GM18858 (cell line): ENCODE data around the gene SDK2.
"Not testable (repeated sequence)": the region's sequence is repeated elsewhere in the genome, so short reads cannot be mapped to it uniquely, and the experiment has no call there.

ENCODE experiments used
- ATAC-seq: cut with Tn5 transposase; IDR thresholded peaks from one replicate; pipeline ENCODE4 v1.9.1; 2021; ENCODE audit not compliant: unreplicated experiment

Gene SDK2

DNA sequence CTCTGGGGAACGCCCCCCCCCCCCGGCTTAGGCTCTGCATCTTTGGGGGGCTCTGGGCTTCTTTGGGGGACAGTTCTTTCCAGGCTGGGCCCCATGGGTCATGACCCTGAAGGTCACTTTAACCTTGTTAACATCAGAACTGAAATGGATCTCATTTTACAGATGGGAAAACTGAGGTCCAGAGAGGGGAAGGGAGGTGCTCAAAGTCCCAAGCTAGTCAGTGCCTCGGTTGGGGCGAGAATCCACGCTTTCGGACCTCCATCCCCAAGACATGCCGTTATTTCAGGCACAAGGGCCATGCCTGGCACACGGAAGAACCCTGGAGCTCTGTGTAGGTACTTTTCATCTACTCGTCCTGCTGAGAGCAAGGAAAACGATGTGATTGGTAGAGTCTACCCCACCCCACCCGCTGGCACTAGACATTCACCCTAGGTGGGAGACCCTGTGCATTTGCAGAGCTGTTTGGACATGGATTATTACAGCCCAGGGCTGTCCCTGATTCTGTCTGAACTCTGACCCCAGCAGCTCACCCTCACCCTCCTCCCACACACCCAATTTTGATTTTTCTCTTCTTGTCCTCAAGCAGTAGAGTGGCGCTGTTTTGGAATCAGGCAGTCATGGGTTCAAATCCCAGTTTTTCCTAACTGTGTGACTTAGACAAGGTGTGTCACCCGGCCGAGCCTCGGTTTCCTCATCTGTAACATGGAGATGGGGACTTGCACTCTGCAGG, 177.4 kb downstream of the SDK2 start:
- no peak for ATAC-seq

DNA sequence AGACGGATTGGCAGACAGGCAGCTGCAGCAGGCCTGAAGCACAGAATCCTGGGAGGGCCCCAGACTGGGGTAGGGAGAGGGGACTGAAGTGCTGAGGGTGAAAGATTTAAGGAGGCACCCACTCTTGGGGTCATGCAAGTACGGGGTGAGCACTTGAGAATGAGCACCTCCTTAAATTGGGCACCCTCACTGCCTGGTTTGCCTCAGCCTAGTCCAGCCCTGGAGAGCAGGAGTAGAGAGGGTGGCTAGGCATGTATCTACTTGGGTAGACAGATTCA, 178.4 kb downstream of the SDK2 start:
- ATAC-seq: no peak

GRCh38 chr17:73465130-73465952, 178.9 kb downstream of the SDK2 start:
- ATAC-seq: no peak

GRCh38 chr17:73464447-73464846, 179.8 kb downstream of the SDK2 start:
- ATAC-seq: no peak

GRCh38 chr17:73463821-73464220, 180.4 kb downstream of the SDK2 start:
- no peak for ATAC-seq

- no peak for ATAC-seq
Observed at GRCh38 chr17:73462823-73463222, 181.4 kb downstream of the SDK2 start.

DNA sequence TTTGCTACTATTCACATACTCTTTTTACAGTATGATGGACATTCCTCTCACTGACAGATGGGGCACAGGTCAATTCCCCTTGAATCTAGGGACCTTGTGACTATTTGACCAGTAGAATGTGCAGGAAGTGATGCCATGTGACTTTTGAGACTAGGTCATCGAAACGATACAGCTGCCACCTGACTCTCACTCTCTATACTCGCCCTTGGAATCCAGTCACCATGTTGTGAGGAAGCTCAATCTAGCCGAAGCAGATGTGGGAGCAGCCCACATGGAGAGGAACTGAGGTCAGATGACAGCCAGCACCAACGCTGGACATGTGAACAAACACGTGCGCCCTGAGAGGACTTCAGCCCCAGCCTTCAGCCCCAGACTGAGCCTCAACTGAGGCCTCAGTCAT, 184.3 kb downstream of the SDK2 start:
- ATAC-seq: no peak

- no peak for ATAC-seq
Observed at GRCh38 chr17:73455767-73456166, 188.5 kb downstream of the SDK2 start.

GRCh38 chr17:73455050-73455687, 189.1 kb downstream of the SDK2 start:
- ATAC-seq: no peak

GRCh38 chr17:73453494-73453893, 190.8 kb downstream of the SDK2 start:
- ATAC-seq: not testable (repeated sequence)

- ATAC-seq: no peak
Observed at GRCh38 chr17:73453090-73453489, 191.2 kb downstream of the SDK2 start.

DNA sequence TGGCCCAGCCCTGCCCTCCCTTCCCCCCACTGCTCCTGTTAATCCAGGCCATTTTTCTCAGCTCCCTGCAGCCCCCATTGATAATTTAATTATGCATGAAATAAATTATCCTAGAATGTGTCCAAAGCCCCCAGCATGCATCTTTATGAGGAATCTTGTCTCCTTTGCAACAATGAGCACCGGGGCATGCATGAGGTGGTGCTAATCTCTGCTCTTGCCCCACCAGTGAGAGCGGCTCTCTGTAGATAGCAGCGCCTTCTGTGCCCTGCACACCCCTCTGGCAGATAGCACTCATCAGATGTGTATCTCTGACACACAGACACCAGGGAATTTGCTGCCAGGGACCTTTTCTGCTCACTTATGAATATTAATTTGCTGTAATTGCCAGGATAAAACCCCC, 192.2 kb downstream of the SDK2 start:
- no peak for ATAC-seq

DNA sequence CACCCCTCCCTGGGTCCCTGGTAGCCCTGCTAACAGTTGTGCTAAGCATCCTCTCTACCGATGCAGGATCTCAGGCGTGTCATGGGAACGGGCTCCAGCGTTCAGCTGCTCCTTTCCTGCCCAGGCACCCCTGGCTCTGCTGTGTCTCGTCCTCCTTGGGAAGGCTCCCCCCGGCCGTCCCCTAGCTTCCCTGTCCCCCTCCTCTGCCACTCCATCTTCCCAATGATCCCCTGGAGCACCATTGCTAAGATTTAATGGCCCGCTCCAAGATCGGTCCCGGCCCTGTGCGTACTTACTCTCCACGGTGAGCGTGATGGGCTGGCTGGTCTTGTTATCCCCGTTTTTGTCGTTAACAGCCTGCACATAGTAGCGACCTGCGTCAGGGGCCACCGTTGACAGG, 196.9 kb downstream of the SDK2 start:
- ATAC-seq: no peak

DNA sequence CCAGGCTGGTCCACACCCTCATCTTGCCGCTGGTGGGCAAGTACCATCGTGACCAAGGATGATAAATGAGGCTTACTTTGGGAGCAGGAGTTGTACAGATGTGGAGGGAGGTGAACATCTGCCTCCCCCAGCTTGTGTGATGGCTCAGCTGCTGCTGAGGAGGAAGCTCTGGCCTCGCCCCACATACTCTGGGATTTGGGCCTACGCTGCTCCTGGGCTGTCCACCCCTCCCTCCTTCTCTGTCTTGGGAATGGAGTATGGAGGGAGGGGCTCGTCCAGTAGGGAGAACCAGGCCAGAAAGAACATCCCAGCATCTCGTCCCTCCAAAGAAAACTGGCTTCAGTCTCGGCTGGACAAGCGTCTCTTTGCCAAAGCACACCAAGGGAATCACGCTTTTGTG, 197.6 kb downstream of the SDK2 start:
- ATAC-seq: no peak

DNA sequence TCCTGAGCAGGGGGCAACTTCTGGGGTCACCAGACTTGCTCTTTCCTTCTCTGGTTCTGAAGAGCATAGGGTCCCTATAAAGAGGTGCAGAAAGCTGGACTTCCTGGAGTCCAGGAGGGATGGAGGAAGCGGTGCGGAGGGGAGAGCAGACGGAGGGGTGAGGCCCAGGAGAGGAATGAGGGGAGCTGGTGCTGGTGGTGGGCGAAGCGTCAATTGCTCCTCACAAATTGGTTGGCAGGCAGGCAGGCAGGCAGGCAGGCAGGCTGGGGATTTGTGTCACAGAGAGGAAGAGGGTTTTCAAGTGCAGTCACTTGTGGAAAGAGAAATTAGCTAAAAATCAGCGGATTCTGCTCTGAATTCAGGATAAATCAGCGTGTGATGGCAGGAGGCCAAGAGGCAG, 198.8 kb downstream of the SDK2 start:
- ATAC-seq: no peak

- no peak for ATAC-seq
Observed at GRCh38 chr17:73444021-73444420, 200.2 kb downstream of the SDK2 start.

- no peak for ATAC-seq
Observed at GRCh38 chr17:73439597-73439996, 204.6 kb downstream of the SDK2 start.

- ATAC-seq: no peak
Observed at GRCh38 chr17:73437826-73438225, 206.4 kb downstream of the SDK2 start.

DNA sequence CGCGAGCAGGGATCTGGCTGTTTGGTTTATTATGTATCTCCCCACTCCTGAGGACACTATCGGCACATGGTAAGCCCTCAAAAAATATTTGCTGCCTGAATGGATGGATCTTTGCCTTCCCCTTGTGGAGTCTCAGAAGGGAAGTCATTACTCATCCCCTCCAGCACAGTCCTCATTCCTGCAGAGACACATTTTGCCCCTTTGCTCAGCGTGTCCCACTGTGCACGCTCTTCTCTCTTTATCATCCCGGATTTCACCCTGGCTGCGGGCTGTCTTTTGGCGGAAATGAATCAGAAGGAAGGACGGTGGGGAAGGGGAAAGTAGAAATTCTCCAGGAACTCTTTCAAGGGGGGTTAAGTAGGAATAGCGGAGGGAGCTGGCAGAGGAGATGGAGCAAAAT, 207.3 kb downstream of the SDK2 start:
- ATAC-seq: no peak

DNA sequence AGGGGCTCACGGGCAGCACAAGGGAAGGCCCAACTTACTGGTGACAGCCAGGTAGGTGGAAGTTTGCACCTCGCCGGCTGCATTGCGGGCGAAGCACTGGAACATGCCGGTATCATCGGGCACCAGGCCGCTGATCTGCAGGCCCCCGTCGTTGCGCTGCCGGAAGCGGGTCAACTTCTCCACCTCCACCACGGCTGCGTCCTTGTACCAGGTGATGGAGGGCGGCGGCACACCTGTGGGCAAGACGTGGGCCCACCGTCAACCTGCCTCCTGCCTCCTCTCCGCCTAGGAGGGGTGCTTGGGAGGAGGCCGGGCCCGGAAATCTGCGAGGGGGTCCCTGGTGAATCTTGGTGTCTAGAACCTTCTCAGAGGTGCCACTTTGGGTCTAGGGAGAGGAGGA, 208.8 kb downstream of the SDK2 start:
- ATAC-seq: no peak

- no peak for ATAC-seq
Observed at GRCh38 chr17:73434154-73434553, 210.1 kb downstream of the SDK2 start.

DNA sequence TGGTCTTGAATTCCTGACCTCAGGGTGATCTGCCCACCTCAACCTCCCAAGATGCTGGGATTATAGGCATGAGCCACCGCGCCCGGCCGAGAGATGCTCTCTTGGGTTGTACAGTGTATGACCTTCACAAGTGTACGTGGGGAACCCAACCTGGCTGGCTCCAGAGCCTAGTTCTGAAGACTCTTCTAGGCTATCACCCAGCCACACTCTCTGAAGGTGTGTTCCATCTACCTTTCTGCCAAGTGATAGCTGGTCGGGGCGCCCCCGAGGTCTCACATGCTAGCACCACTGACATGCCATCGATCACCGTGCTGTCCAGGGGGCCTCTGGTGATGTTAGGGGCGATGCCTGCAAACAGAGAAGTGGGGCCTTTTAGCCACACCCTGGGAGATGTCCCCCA, 210.7 kb downstream of the SDK2 start:
- no peak for ATAC-seq
